ENCODE measurements around the gene ZNF831.

DNA sequence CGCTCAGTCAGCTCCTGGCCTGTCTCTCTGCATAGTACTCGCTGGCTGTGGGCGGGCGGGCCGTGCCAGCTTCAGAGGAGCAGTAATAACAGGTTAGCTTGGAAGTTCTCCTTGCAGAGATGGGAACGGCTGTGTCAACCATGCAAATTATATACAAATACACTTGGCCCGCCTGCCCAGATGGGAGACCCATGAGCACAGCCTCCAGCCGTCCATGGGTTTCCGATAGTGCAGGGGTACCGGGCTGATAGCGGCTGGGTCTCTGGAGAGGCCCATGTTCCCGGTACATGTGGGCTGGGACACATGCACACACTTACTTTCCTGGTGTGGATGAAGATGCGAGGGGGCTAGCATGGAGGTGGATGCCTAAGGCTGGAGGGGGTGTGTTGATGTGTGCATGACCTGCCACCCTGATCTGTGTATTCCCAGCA is 12.8 kb upstream of the ZNF831 start:
- no peak for TF ChIP-seq POLR2A (IDR thresholded peaks at IDR 0.05)
- TF ChIP-seq CTCF (IDR thresholded peaks at IDR 0.05 in 4 of 5, conservative IDR thresholded peaks at IDR 0.05 in 1 of 5): no peak
